ENCODE data around the gene ERBB4.

ERBB4 gene

GRCh38 chr2:211367293-211367692 lies 1171.3 kb downstream of the ERBB4 start:
- no peak for TF ChIP-seq CTCF (conservative IDR thresholded peaks at IDR 0.05; ENCODE audit: low read depth, low read length)
- no peak overlapping the region for H2AFZ ChIP-seq (ENCODE audit: low read depth)
- H4K20me1 ChIP-seq (ENCODE audit: insufficient read depth), result no peaks in the 10 kb centered on the region
- no peaks in the 10 kb centered on the region for H3K79me2 ChIP-seq (ENCODE audit: insufficient read depth, low read depth)
- no peaks in the 10 kb centered on the region for H3K27me3 ChIP-seq (ENCODE audit: insufficient read depth, low read depth)
- H3K27ac ChIP-seq, result no peak overlapping the region
- H3K4me3 ChIP-seq (IDR thresholded peaks at IDR 0.05; ENCODE audit: insufficient read depth, low read depth, low read length), result no peak overlapping the region
- H3K36me3 ChIP-seq (ENCODE audit: insufficient read depth), result no peaks in the 10 kb centered on the region
- H3K4me1 ChIP-seq (ENCODE audit: low read depth, poor library complexity, severe bottlenecking), result no peaks in the 10 kb centered on the region
- H3K4me2 ChIP-seq, result no peak overlapping the region
- H3K9ac ChIP-seq, result no peak overlapping the region

GRCh38 chr2:211364911-211365310 lies 1173.7 kb downstream of the ERBB4 start:
- no peak overlapping the region for H3K4me2 ChIP-seq
- TF ChIP-seq CTCF (conservative IDR thresholded peaks at IDR 0.05; ENCODE audit: low read depth, low read length), result no peak

GRCh38 chr2:211361383-211361782 lies 1177.2 kb downstream of the ERBB4 start:
- H3K36me3 ChIP-seq (ENCODE audit: insufficient read depth), result no peaks in the 10 kb centered on the region
- H3K4me2 ChIP-seq, result no peak overlapping the region
- no peak overlapping the region for H3K27ac ChIP-seq
- H4K20me1 ChIP-seq (ENCODE audit: insufficient read depth), result no peaks in the 10 kb centered on the region
- no peaks in the 10 kb centered on the region for H3K79me2 ChIP-seq (ENCODE audit: insufficient read depth, low read depth)
- no peaks in the 10 kb centered on the region for H3K4me1 ChIP-seq (ENCODE audit: low read depth, poor library complexity, severe bottlenecking)
- H3K4me3 ChIP-seq (IDR thresholded peaks at IDR 0.05; ENCODE audit: insufficient read depth, low read depth, low read length), result no peak overlapping the region
- no peak for TF ChIP-seq CTCF (conservative IDR thresholded peaks at IDR 0.05; ENCODE audit: low read depth, low read length)
- H3K9ac ChIP-seq, result no peak overlapping the region
- no peak overlapping the region for H2AFZ ChIP-seq (ENCODE audit: low read depth)
- H3K27me3 ChIP-seq (ENCODE audit: insufficient read depth, low read depth), result no peaks in the 10 kb centered on the region

More at GRCh38 chr2:211364911-211365310, 1173.7 kb downstream of the ERBB4 start:
- no peak overlapping the region for H3K9ac ChIP-seq
- no peaks in the 10 kb centered on the region for H3K36me3 ChIP-seq (ENCODE audit: insufficient read depth)
- H3K79me2 ChIP-seq (ENCODE audit: insufficient read depth, low read depth), result no peaks in the 10 kb centered on the region
- no peak overlapping the region for H3K27ac ChIP-seq
- no peaks in the 10 kb centered on the region for H3K27me3 ChIP-seq (ENCODE audit: insufficient read depth, low read depth)
- H4K20me1 ChIP-seq (ENCODE audit: insufficient read depth), result no peaks in the 10 kb centered on the region
- no peak overlapping the region for H2AFZ ChIP-seq (ENCODE audit: low read depth)
- H3K4me1 ChIP-seq (ENCODE audit: low read depth, poor library complexity, severe bottlenecking), result no peaks in the 10 kb centered on the region
- no peak overlapping the region for H3K4me3 ChIP-seq (IDR thresholded peaks at IDR 0.05; ENCODE audit: insufficient read depth, low read depth, low read length)

GRCh38 chr2:211359347-211359746 lies 1179.3 kb downstream of the ERBB4 start:
- Histone ChIP-seq H3K9ac (no peak overlapping the region), H3K4me3 (IDR thresholded peaks at IDR 0.05; ENCODE audit: insufficient read depth, low read depth, low read length) (no peak overlapping the region), H3K79me2 (ENCODE audit: insufficient read depth, low read depth) (no peaks in the 10 kb centered on the region), H2AFZ (ENCODE audit: low read depth) (no peak overlapping the region), H3K4me2 (no peak overlapping the region), H3K27me3 (ENCODE audit: insufficient read depth, low read depth) (no peaks in the 10 kb centered on the region), H3K27ac (no peak overlapping the region), H4K20me1 (ENCODE audit: insufficient read depth) (no peaks in the 10 kb centered on the region), H3K4me1 (ENCODE audit: low read depth, poor library complexity, severe bottlenecking) (no peaks in the 10 kb centered on the region), H3K36me3 (ENCODE audit: insufficient read depth) (no peaks in the 10 kb centered on the region)
- TF ChIP-seq CTCF (conservative IDR thresholded peaks at IDR 0.05; ENCODE audit: low read depth, low read length), result no peak

Data from KMS-11 (cell line).